ENCODE results near the gene LPP. TPM values are rescaled to one million over a fixed set of nuclear protein-coding genes. Genes with fewer than 3 reads are reported as not detected.
A peak's percentile ranks its signal among the peaks of the same experiment; 100 is the strongest.

LPP gene
- total RNA-seq, 1 experiment from 2014 or later, result 54.0 TPM

DNA sequence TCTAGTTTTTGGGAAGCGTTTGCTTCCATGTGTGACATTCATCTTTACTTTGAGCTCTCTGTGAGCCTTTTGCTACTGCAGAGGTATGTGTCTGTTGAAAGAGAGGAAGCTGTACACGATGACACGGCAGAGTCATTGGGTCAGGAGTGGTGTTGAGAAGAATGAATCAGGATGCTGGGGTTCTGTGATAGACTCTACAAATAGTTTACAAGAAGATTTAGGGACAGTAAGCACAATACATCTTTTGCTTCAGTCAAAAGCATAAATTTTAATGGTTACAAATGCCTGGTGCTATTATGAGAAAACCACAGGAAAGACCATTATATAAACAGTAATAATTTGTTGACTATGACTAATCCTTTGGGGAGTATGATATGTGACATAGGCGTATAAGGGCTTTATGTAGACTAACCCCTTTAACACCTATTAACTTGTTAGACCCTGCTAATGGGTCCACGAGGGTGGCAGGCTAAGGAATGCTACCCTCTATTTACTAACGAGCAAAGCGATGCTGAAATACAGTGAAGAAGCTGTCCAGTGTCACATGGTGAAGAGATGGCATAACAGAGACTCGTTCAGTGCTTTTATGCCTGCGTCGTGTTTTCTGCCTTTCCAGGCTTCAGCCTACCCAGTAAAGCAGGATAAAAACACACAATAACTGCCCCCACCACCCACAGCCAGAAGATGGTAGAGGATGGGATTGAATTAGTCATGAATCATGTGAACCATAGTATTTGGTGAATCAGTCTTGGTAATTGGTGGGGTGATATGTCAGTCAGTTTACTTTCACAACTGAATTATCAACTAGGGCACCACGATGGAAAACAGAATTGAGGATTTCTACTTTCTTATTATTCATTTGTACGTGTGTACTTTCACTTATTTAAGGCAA lies 118.8 kb downstream of the LPP start:
- no peaks in the 10 kb centered on the region for H3K27me3 ChIP-seq (ENCODE audit: insufficient read depth, low read length)
- H4K20me1 ChIP-seq (ENCODE audit: insufficient read depth), result no peaks in the 10 kb centered on the region
- ChIA-PET POLR2A (no interaction called here), CTCF (no interaction called here), RAD21 (ENCODE audit: low non-redundant PET in 1 of 2, low total read pairs in 2 of 2, uncharacterized antibody in 2 of 2, unreplicated experiment in 2 of 2) (no interaction called here)
- H3K79me2 ChIP-seq (ENCODE audit: insufficient read depth, low read length), result peaks cover 9% of the 10 kb centered on the region; the same call in 1 of the 2 replicates
- DNase-seq (ENCODE audit: low read depth, low spot score), result no peak
- TF ChIP-seq RAD21 (IDR thresholded peaks at IDR 0.05; ENCODE audit: low read depth) (no peak), FOSL1 (IDR thresholded peaks at IDR 0.05; ENCODE audit: low read depth) (no peak), ELF1 (IDR thresholded peaks at IDR 0.05; ENCODE audit: borderline replicate concordance, low read depth) (no peak), JUND (IDR thresholded peaks at IDR 0.05) (no peak), TCF7L2 (IDR thresholded peaks at IDR 0.05; ENCODE audit: borderline replicate concordance, extremely low read depth, insufficient read depth, insufficient read length) (no peak), SP1 (IDR thresholded peaks at IDR 0.05; ENCODE audit: low read depth) (no peak), SRF (IDR thresholded peaks at IDR 0.05; ENCODE audit: low read depth) (no peak), CTCF (IDR thresholded peaks at IDR 0.05 in 2 of 3, conservative IDR thresholded peaks at IDR 0.05 in 1 of 3; ENCODE audit: borderline replicate concordance in 1 of 3, insufficient read depth in 1 of 3, low read depth in 2 of 3, low read length in 2 of 3) (no peak), POLR2AphosphoS5 (IDR thresholded peaks at IDR 0.05; ENCODE audit: low read depth, low read length) (no peak), ZNF274 (IDR thresholded peaks at IDR 0.05; ENCODE audit: low read depth, low read length) (no peak), REST (IDR thresholded peaks at IDR 0.05; ENCODE audit: low read depth) (no peak), ATF3 (IDR thresholded peaks at IDR 0.05) (no peak), POLR2A (IDR thresholded peaks at IDR 0.05; ENCODE audit: borderline replicate concordance, extremely low read depth, insufficient read depth, insufficient read length) (no peak), EZH2phosphoT487 (IDR thresholded peaks at IDR 0.05; ENCODE audit: borderline replicate concordance) (no peak), SIN3A (IDR thresholded peaks at IDR 0.05; ENCODE audit: low read depth) (no peak), CBX3 (IDR thresholded peaks at IDR 0.05; ENCODE audit: low read depth) (no peak), CEBPB (IDR thresholded peaks at IDR 0.05; ENCODE audit: low read depth) (no peak)
- TF ChIP-seq, protein P1, sequence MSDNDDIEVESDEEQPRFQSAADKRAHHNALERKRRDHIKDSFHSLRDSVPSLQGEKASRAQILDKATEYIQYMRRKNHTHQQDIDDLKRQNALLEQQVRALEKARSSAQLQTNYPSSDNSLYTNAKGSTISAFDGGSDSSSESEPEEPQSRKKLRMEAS (IDR thresholded peaks at IDR 0.05), result no peak
- TF ChIP-seq, protein P2, sequence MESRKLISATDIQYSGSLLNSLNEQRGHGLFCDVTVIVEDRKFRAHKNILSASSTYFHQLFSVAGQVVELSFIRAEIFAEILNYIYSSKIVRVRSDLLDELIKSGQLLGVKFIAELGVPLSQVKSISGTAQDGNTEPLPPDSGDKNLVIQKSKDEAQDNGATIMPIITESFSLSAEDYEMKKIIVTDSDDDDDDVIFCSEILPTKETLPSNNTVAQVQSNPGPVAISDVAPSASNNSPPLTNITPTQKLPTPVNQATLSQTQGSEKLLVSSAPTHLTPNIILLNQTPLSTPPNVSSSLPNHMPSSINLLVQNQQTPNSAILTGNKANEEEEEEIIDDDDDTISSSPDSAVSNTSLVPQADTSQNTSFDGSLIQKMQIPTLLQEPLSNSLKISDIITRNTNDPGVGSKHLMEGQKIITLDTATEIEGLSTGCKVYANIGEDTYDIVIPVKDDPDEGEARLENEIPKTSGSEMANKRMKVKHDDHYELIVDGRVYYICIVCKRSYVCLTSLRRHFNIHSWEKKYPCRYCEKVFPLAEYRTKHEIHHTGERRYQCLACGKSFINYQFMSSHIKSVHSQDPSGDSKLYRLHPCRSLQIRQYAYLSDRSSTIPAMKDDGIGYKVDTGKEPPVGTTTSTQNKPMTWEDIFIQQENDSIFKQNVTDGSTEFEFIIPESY (IDR thresholded peaks at IDR 0.05; ENCODE audit: extremely low read depth, insufficient replicate concordance, low read length), result no peak
- no peaks in the 10 kb centered on the region for H3K9me3 ChIP-seq (ENCODE audit: control insufficient read depth in 1 of 2, insufficient read depth in 1 of 2, low read depth in 1 of 2, low read length in 2 of 2)
- intact Hi-C loops (cut with micrococcal nuclease), result no loop called here
- no TSS peak for BruUV-seq (replicated peaks)
- H2AFZ ChIP-seq (ENCODE audit: low read depth, low read length, poor library complexity, severe bottlenecking), result no peak overlapping the region
- no peak overlapping the region for H3K4me3 ChIP-seq (replicated peaks in 1 of 2; ENCODE audit: low read depth in 1 of 2, low read length in 2 of 2)
- no peaks in the 10 kb centered on the region for H3K36me3 ChIP-seq (ENCODE audit: control insufficient read depth in 1 of 2, insufficient read depth in 2 of 2, low read length in 2 of 2)
- peak; percentile 50 for ATAC-seq
- H3K4me2 ChIP-seq (ENCODE audit: low read length), result peak overlapping the region; percentile 6
- H3K4me1 ChIP-seq (ENCODE audit: control insufficient read depth in 1 of 2, insufficient read depth in 2 of 2, low read length in 2 of 2), result peaks cover 22 to 58% of the 10 kb centered on the region in 2 experiments
- no peak overlapping the region for H3K9ac ChIP-seq (ENCODE audit: low read length)
- H3K27ac ChIP-seq (ENCODE audit: low read depth, low read length), result no peak overlapping the region
- no peaks in the 10 kb centered on the region for H3K9me2 ChIP-seq (ENCODE audit: insufficient read depth)
